Endothelial cell of umbilical vein (primary cell): Measurements from ENCODE around the gene NDRG2.

ENCODE experiments used
- EZH2 ChIP-seq: IDR thresholded peaks from 2 replicates; pipeline ENCODE4 v1.6.1; 2012; ENCODE audit warnings: borderline replicate concordance, low read depth, mild to moderate bottlenecking, moderate library complexity, low read length, inconsistent platforms; ENCODE audit not compliant: severe bottlenecking
- MYC ChIP-seq: IDR thresholded peaks from one replicate; pipeline ENCODE4 v1.6.1; 2011; ENCODE audit warnings: mild to moderate bottlenecking, low read depth, low read length
- POLR2A ChIP-seq: IDR thresholded peaks from 2 replicates; pipeline ENCODE4 v1.6.1; 2012; ENCODE audit warnings: low read depth, mild to moderate bottlenecking, control low read depth, low read length
- TF ChIP-seq, protein P1 (sequence below), 2 donors: IDR thresholded peaks; 1 replicate in 1 of 2; 2 replicates in 1 of 2; pipeline ENCODE4 v1.5.1; 2011; ENCODE audit warnings: low read length in 2 of 2, mild to moderate bottlenecking in 2 of 2, moderate library complexity in 2 of 2, control low read depth in 1 of 2, inconsistent platforms in 1 of 2, low read depth in 1 of 2; ENCODE audit not compliant: insufficient read depth in 1 of 2; ENCODE audit errors: extremely low read depth in 1 of 2
- TF ChIP-seq, protein P2 (sequence below): IDR thresholded peaks from 2 replicates; pipeline ENCODE4 v1.6.1; 2011; ENCODE audit not compliant: insufficient read depth, insufficient read length

DNA sequence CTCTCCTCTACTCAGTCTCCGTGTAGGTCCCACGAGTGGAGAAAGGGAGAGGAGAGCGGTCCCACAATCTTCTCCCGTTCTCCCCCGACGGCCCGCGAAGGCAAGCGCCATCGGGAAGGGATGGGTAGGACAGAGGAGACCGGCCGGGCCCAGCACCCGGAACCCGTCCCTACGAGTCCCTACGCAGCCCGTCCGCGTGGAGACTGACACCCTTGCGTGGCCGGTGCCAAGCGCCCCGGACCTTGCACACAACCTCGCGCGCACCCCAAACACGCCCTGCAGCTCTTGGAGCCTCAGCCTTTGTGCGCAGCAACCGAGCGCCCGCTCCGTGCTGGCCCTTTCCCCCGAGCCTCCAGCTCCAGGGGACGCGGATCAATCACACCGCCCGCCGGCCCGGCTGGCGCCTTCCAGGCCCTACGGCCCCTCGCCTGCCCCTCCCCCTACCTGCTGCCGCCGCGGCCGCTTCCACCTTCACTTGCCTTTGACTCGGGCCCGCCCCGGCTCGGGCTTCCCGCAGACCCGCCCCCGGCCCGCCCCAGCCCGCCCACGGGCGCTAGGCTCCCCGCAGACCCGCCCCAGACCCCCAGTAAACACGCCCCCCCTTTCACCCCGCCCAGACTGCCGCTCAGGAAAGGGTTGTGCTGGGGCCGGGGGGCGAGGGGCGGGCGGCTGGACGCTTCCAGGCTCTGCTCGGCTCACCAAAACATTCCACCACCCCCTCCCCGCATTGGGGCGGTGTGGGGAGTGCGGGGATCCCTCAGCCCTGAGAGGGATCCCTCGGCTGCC lies at the start of gene NDRG2:
- TF ChIP-seq POLR2A (no peak), EZH2 (peak; percentile 82), MYC (no peak)
- TF ChIP-seq, protein P1, sequence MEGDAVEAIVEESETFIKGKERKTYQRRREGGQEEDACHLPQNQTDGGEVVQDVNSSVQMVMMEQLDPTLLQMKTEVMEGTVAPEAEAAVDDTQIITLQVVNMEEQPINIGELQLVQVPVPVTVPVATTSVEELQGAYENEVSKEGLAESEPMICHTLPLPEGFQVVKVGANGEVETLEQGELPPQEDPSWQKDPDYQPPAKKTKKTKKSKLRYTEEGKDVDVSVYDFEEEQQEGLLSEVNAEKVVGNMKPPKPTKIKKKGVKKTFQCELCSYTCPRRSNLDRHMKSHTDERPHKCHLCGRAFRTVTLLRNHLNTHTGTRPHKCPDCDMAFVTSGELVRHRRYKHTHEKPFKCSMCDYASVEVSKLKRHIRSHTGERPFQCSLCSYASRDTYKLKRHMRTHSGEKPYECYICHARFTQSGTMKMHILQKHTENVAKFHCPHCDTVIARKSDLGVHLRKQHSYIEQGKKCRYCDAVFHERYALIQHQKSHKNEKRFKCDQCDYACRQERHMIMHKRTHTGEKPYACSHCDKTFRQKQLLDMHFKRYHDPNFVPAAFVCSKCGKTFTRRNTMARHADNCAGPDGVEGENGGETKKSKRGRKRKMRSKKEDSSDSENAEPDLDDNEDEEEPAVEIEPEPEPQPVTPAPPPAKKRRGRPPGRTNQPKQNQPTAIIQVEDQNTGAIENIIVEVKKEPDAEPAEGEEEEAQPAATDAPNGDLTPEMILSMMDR (IDR thresholded peaks at IDR 0.05; ENCODE audit: extremely low read depth in 1 of 2, insufficient read depth in 1 of 2, low read depth in 1 of 2, low read length in 2 of 2): no peak
- TF ChIP-seq, protein P2, sequence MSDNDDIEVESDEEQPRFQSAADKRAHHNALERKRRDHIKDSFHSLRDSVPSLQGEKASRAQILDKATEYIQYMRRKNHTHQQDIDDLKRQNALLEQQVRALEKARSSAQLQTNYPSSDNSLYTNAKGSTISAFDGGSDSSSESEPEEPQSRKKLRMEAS: no peak
